HG03469 (cell line): ENCODE measurements around the gene COX6A2.
"Not testable (repeated sequence)": the region's sequence is repeated elsewhere in the genome, so short reads cannot be mapped to it uniquely, and the experiment has no call there.

Experiments used
- ATAC-seq: cut with Tn5 transposase; IDR thresholded peaks from one replicate; pipeline ENCODE4 v1.9.1; 2021; ENCODE audit warnings: mild to moderate bottlenecking, moderate library complexity, moderate number of reproducible peaks; ENCODE audit not compliant: unreplicated experiment

COX6A2 gene

GRCh38 chr16:31439023-31439422, 10.9 kb upstream of the COX6A2 start:
- ATAC-seq, result not testable (repeated sequence)

- no peak for ATAC-seq
Observed at GRCh38 chr16:31438414-31438813, 10.3 kb upstream of the COX6A2 start.

GRCh38 chr16:31436221-31437045, 8.3 kb upstream of the COX6A2 start:
- ATAC-seq, result no peak

GRCh38 chr16:31435341-31436220, 7.4 kb upstream of the COX6A2 start:
- no peak for ATAC-seq

- ATAC-seq, result no peak
Observed at GRCh38 chr16:31430380-31431052, 2.4 kb upstream of the COX6A2 start.

GRCh38 chr16:31429796-31430195, 1.6 kb upstream of the COX6A2 start:
- no peak for ATAC-seq

- ATAC-seq, result no peak
Observed at GRCh38 chr16:31429314-31429713, 1.2 kb upstream of the COX6A2 start.

GRCh38 chr16:31428638-31429247, 583 bp upstream of the COX6A2 start:
- no peak for ATAC-seq

GRCh38 chr16:31427441-31428278, 500 bp downstream of the COX6A2 start:
- no peak for ATAC-seq

GRCh38 chr16:31423801-31424200, 4.4 kb downstream of the COX6A2 start:
- no peak for ATAC-seq

- ATAC-seq, result no peak
Observed at GRCh38 chr16:31423241-31423640, 4.9 kb downstream of the COX6A2 start.

- no peak for ATAC-seq
Observed at GRCh38 chr16:31421587-31421986, 6.6 kb downstream of the COX6A2 start.

GRCh38 chr16:31420037-31420436, 8.1 kb downstream of the COX6A2 start:
- no peak for ATAC-seq

GRCh38 chr16:31417916-31418315, 10.2 kb downstream of the COX6A2 start:
- no peak for ATAC-seq

GRCh38 chr16:31417036-31417435, 11.1 kb downstream of the COX6A2 start:
- not testable (repeated sequence) for ATAC-seq

GRCh38 chr16:31416371-31416770, 11.8 kb downstream of the COX6A2 start:
- ATAC-seq, result no peak

- no peak for ATAC-seq
Observed at GRCh38 chr16:31414706-31415105, 13.5 kb downstream of the COX6A2 start.

- ATAC-seq, result no peak
Observed at GRCh38 chr16:31413943-31414342, 14.2 kb downstream of the COX6A2 start.

- ATAC-seq, result no peak
Observed at GRCh38 chr16:31413381-31413780, 14.8 kb downstream of the COX6A2 start.

- no peak for ATAC-seq
Observed at GRCh38 chr16:31412750-31413149, 15.4 kb downstream of the COX6A2 start.
